ENCODE data around the gene USH1C. TPM values are rescaled to one million over a fixed set of nuclear protein-coding genes. Genes with fewer than 3 reads are reported as not detected.

The USH1C gene
- total RNA-seq, 1 donor from 2014 or later: 0.72 TPM

DNA sequence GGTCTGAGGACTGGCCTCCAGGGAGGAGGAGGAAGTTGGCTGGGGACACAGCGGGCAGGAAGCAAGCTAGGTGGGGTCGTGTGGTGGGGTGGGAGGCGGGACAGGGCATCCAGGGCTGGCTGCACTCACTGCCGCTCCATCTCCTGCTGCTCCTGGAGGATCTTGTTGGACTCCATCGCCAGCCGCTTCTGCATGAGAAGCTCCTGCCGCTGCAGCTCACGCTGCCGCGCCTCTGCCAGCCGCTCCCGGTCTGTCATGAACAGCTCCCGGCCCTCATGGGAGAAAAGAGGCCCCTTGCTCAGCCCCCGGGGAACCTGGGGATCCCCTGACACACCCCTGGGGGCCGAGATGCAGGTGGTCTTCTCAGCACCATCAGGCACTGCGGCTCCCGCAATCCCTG, 21.6 kb downstream of the USH1C start:
- Mint-ChIP-seq H3K4me1 (ENCODE audit: low read depth) (no peaks in the 10 kb centered on the region), H3K4me3 (ENCODE audit: unreplicated experiment) (no peak overlapping the region), H3K27me3 (ENCODE audit: low read depth) (peaks cover 12% of the 10 kb centered on the region), H3K9me3 (ENCODE audit: low read depth) (no peaks in the 10 kb centered on the region), H3K36me3 (ENCODE audit: low read depth) (peaks cover 1% of the 10 kb centered on the region), H3K27ac (ENCODE audit: unreplicated experiment) (no peak overlapping the region)
- no peak for DNase-seq (ENCODE audit: low spot score)
- TF ChIP-seq, protein P1, sequence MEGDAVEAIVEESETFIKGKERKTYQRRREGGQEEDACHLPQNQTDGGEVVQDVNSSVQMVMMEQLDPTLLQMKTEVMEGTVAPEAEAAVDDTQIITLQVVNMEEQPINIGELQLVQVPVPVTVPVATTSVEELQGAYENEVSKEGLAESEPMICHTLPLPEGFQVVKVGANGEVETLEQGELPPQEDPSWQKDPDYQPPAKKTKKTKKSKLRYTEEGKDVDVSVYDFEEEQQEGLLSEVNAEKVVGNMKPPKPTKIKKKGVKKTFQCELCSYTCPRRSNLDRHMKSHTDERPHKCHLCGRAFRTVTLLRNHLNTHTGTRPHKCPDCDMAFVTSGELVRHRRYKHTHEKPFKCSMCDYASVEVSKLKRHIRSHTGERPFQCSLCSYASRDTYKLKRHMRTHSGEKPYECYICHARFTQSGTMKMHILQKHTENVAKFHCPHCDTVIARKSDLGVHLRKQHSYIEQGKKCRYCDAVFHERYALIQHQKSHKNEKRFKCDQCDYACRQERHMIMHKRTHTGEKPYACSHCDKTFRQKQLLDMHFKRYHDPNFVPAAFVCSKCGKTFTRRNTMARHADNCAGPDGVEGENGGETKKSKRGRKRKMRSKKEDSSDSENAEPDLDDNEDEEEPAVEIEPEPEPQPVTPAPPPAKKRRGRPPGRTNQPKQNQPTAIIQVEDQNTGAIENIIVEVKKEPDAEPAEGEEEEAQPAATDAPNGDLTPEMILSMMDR (IDR thresholded peaks at IDR 0.05): no peak

- Mint-ChIP-seq H3K27ac (ENCODE audit: unreplicated experiment) (no peak overlapping the region), H3K36me3 (ENCODE audit: low read depth) (peaks cover 1% of the 10 kb centered on the region), H3K27me3 (ENCODE audit: low read depth) (peaks cover 16% of the 10 kb centered on the region), H3K9me3 (ENCODE audit: low read depth) (no peaks in the 10 kb centered on the region), H3K4me3 (ENCODE audit: unreplicated experiment) (no peak overlapping the region), H3K4me1 (ENCODE audit: low read depth) (no peaks in the 10 kb centered on the region)
- TF ChIP-seq, protein P1 (IDR thresholded peaks at IDR 0.05): no peak
- DNase-seq (ENCODE audit: low spot score): no peak
Observed at GRCh38 chr11:17521106-17521900, 22.9 kb downstream of the USH1C start.

- Mint-ChIP-seq H3K27me3 (ENCODE audit: low read depth) (peaks cover 11% of the 10 kb centered on the region), H3K27ac (ENCODE audit: unreplicated experiment) (no peak overlapping the region), H3K9me3 (ENCODE audit: low read depth) (no peaks in the 10 kb centered on the region), H3K4me1 (ENCODE audit: low read depth) (no peaks in the 10 kb centered on the region), H3K4me3 (ENCODE audit: unreplicated experiment) (no peak overlapping the region), H3K36me3 (ENCODE audit: low read depth) (no peaks in the 10 kb centered on the region)
- no peak for DNase-seq (ENCODE audit: low spot score)
- TF ChIP-seq, protein P1 (IDR thresholded peaks at IDR 0.05): no peak
Observed at GRCh38 chr11:17519061-17519885, 24.9 kb downstream of the USH1C start.

DNA sequence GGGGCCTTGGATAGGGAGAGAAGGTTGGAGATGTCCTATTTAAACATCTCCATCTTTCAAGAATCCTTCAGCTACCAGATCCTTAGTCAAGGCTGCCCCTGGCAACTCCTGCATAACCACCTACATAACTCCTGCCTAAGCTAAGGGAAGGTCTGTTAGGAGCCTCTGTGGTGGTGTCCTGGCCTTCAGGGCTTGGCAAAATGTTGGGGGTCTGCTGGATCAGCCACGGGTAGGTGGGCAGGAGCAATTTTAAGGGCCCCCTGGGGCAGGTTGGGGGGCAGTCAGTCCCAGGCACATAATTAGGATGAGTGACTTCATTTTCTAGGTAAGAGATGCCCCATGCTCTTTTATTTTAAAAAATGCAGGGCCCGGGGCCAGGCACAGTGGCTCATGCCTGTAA, 25.9 kb downstream of the USH1C start:
- no peak overlapping the region for H3K27ac Mint-ChIP-seq (ENCODE audit: unreplicated experiment)
- peaks cover 16% of the 10 kb centered on the region for H3K27me3 Mint-ChIP-seq (ENCODE audit: low read depth)

DNA sequence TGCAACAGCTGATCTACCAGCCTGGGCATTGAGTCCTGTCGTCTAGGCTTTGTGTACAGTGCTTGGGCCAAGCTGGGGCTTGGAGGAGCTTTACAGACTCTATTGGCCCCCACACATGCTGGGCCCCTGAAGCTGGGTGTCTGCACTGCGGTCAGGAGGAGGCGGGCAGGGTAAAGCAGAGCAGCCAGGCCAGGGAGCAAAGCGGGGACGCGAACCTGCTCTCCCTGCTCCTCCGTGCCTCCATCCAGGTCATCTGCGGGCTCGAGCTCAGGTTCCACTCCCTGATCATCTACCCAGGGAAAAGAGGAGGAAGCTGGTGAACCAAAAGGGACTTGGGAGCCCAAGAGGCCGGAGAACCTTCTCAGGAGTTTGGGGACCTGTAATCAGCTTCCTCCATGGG, 27.0 kb downstream of the USH1C start:
- no peak overlapping the region for H3K4me3 Mint-ChIP-seq (ENCODE audit: unreplicated experiment)
- H3K36me3 Mint-ChIP-seq (ENCODE audit: low read depth): no peaks in the 10 kb centered on the region
- no peaks in the 10 kb centered on the region for H3K9me3 Mint-ChIP-seq (ENCODE audit: low read depth)
- TF ChIP-seq, protein P1 (IDR thresholded peaks at IDR 0.05): no peak
- H3K27ac Mint-ChIP-seq (ENCODE audit: unreplicated experiment): no peak overlapping the region
- H3K27me3 Mint-ChIP-seq (ENCODE audit: low read depth): peaks cover 24% of the 10 kb centered on the region
- H3K4me1 Mint-ChIP-seq (ENCODE audit: low read depth): no peaks in the 10 kb centered on the region
- no peak for DNase-seq (ENCODE audit: low spot score)

More for the DNA sequence above, 25.9 kb downstream of the USH1C start:
- no peaks in the 10 kb centered on the region for H3K36me3 Mint-ChIP-seq (ENCODE audit: low read depth)
- TF ChIP-seq, protein P1 (IDR thresholded peaks at IDR 0.05): no peak
- DNase-seq (ENCODE audit: low spot score): no peak
- H3K4me3 Mint-ChIP-seq (ENCODE audit: unreplicated experiment): no peak overlapping the region
- H3K4me1 Mint-ChIP-seq (ENCODE audit: low read depth): no peaks in the 10 kb centered on the region
- H3K9me3 Mint-ChIP-seq (ENCODE audit: low read depth): no peaks in the 10 kb centered on the region
